Activated CD4-positive, alpha-beta T cell treated with anti-CD3 and anti-CD28 coated beads for 36 hours (primary cell): ENCODE results near the gene MED16. TPM values are rescaled to one million over a fixed set of nuclear protein-coding genes. Genes with fewer than 3 reads are reported as not detected.

Experiments
- ATAC-seq: fragments of 200-7000 bp; cut with Tn5 transposase; one replicate; pipeline ENCODE4 v1.10.0; 2021; ENCODE audit warnings: mild to moderate bottlenecking, moderate library complexity
- CTCF ChIA-PET: fragments of 350-600 bp; sonication (Branson Sonifier 250); formaldehyde crosslinking; loops from one replicate; lab custom pipeline; 2021; ENCODE audit warnings: antibody characterized with exemption; lab: Charles Lee
- POLR2A ChIA-PET: fragments of 350-600 bp; sonication (Branson Sonifier 250); formaldehyde crosslinking; loops from one replicate; lab custom pipeline; 2021; ENCODE audit warnings: antibody characterized with exemption, inconsistent platforms; lab: Charles Lee
- DNase-seq: peaks from one replicate; pipeline ENCODE4 v3.0.0-alpha.2; 2020
- H3K27ac Mint-ChIP-seq: one replicate; pipeline ENCODE4 v1.8.0; 2021; ENCODE audit warnings: mixed read lengths
- H3K27me3 Mint-ChIP-seq: one replicate; pipeline ENCODE4 v1.8.0; 2021; ENCODE audit warnings: mixed read lengths
- H3K36me3 Mint-ChIP-seq: one replicate; pipeline ENCODE4 v1.8.0; 2021; ENCODE audit warnings: low read depth, mixed read lengths
- H3K4me1 Mint-ChIP-seq: one replicate; pipeline ENCODE4 v1.8.0; 2021; ENCODE audit warnings: mixed read lengths
- H3K4me3 Mint-ChIP-seq: one replicate; pipeline ENCODE4 v1.8.0; 2021; ENCODE audit warnings: mild to moderate bottlenecking, moderate library complexity, mixed read lengths
- H3K9me3 Mint-ChIP-seq: one replicate; pipeline ENCODE4 v1.8.0; 2021; ENCODE audit warnings: low read depth, mixed read lengths
- intact Hi-C, 2 experiments: fragments of 100-400 bp; cut with DNase I in 1 of 2; cut with micrococcal nuclease in 1 of 2; formaldehyde crosslinking; loops; one replicate each; pipeline versions ENCODE4 v1.14.2 to v1.15.1; 2022 to 2024; cut with DNase I, micrococcal nuclease
- total RNA-seq, 2 experiments: library from RNA; stranded (reverse); gene quantifications; one replicate each; pipeline ENCODE4 v1.2.3, GENCODE V29; 2021

MED16 gene
- total RNA-seq, 2 experiments from 2014 or later: 52.6 to 70.3 TPM

- Mint-ChIP-seq H3K4me3 (no peak overlapping the region), H3K9me3 (no peaks in the 10 kb centered on the region), H3K27me3 (no peaks in the 10 kb centered on the region), H3K27ac (no peak overlapping the region), H3K36me3 (peaks cover 6% of the 10 kb centered on the region), H3K4me1 (peaks cover 25% of the 10 kb centered on the region)
- ChIA-PET POLR2A (no interaction called here), CTCF (interaction anchor here (0.7 to 0.8 kb wide), 2 partner anchors 12 to 329 kb away, joined by 3 to 4 read pairs; no protein-coding TSS in a partner anchor)
- DNase-seq: no peak
- intact Hi-C loops: no loop called here
- no peak for ATAC-seq
Observed at GRCh38 chr19:934865-935479, 42.0 kb upstream of the MED16 start.

DNA sequence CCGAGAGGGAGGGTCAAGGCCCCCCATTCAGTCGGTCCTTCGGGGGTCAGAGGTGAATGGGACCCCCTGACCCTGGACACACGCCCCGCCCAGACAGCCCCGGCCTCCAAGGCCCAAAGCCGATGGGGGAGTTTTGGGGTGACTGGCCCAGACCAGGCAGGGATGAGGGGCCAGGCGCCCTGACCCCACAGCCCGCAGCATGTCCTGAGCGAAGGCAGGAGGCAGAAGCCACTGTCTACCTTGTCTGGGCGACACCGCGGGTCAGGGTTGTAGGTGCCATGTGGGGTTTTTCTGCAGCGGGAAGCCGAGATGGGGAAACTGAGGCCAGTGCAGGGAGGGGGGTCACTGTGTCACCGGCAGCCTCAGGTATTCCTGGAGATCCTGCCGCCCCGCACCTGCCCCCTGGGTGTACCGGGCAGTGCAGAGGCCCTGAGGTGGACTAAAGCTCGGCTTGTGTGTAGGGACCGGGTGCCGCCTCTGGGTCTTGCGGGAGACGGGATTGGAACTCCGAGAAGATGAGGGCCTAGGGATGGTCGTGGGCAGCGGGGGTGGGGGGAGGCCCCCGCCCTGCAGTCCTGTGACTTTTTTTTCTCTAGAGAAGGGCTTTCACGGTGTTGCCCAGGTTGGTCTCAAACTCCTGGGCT lies 41.3 kb upstream of the MED16 start:
- ChIA-PET POLR2A (no interaction called here), CTCF (interaction anchor here (0.7 kb wide), 1 partner anchor 11 kb away, joined by 4 read pairs; no protein-coding TSS in a partner anchor)
- Mint-ChIP-seq H3K27me3 (no peaks in the 10 kb centered on the region), H3K4me1 (peaks cover 20% of the 10 kb centered on the region), H3K27ac (no peak overlapping the region), H3K4me3 (no peak overlapping the region), H3K36me3 (peaks cover 5% of the 10 kb centered on the region), H3K9me3 (no peaks in the 10 kb centered on the region)
- intact Hi-C loops: no loop called here
- ATAC-seq (no peak), DNase-seq (no peak)

GRCh38 chr19:933553-933882 lies 40.5 kb upstream of the MED16 start:
- Mint-ChIP-seq H3K36me3 (peaks cover 5% of the 10 kb centered on the region), H3K27ac (no peak overlapping the region), H3K4me1 (peaks cover 20% of the 10 kb centered on the region), H3K4me3 (no peak overlapping the region), H3K9me3 (no peaks in the 10 kb centered on the region), H3K27me3 (no peaks in the 10 kb centered on the region)
- intact Hi-C loops: no loop called here
- DNase-seq (no peak), ATAC-seq (no peak)
- POLR2A ChIA-PET: no interaction called here
- CTCF ChIA-PET: no interaction called here

DNA sequence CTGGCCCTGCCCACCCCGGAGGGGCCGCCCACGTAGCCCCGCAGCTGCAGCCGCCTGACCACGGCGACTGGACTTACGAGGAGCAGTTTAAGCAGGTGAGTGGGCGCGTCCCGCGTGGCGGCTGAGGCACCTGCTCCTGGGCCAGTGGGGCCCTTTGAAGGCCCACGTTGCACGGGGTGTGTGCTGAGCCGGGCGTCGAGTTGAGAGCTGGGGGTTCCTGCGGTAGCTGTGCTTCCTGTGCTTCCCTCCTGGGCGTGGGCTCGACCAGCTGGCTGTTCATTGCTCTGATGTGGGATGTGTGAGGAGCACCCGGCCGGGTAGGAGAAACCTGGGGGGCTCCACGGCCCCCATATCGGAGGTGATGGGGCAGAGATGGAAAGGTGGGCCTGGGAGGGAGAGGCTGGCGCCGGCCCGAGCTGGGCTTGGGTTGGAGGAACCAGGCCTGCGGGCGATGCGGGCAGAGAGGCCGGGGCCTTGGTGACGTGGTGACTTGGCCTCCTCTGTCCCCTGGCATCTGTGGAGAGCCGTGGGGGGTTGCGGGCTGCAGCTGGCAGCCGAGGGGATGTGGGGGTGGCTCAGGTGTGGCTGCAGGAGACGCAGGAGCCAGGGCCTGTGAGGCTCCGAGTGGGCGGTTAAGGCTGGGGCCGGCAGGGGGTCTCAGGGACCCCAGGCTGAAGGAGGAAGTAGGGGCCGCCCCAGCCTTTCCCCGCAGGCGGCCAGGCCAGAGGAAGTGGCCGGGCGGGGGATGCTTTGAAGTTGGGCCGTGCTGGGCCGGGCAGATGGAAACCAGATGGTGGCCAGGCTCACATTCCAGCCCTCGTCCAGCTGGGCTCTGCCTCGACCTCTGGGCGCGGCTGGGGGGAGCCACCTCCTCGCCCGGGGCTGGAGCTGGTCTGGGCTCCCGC lies 39.9 kb upstream of the MED16 start:
- POLR2A ChIA-PET: no interaction called here
- H3K27me3 Mint-ChIP-seq: no peaks in the 10 kb centered on the region
- DNase-seq: peak; percentile 52
- CTCF ChIA-PET: no interaction called here
- H3K27ac Mint-ChIP-seq: no peak overlapping the region
- peaks cover 15% of the 10 kb centered on the region for H3K4me1 Mint-ChIP-seq
- ATAC-seq: peak; percentile 49
- peaks cover 5% of the 10 kb centered on the region for H3K36me3 Mint-ChIP-seq
- peak overlapping the region; percentile 30 for H3K4me3 Mint-ChIP-seq
- intact Hi-C loops: no loop called here
- no peaks in the 10 kb centered on the region for H3K9me3 Mint-ChIP-seq

DNA sequence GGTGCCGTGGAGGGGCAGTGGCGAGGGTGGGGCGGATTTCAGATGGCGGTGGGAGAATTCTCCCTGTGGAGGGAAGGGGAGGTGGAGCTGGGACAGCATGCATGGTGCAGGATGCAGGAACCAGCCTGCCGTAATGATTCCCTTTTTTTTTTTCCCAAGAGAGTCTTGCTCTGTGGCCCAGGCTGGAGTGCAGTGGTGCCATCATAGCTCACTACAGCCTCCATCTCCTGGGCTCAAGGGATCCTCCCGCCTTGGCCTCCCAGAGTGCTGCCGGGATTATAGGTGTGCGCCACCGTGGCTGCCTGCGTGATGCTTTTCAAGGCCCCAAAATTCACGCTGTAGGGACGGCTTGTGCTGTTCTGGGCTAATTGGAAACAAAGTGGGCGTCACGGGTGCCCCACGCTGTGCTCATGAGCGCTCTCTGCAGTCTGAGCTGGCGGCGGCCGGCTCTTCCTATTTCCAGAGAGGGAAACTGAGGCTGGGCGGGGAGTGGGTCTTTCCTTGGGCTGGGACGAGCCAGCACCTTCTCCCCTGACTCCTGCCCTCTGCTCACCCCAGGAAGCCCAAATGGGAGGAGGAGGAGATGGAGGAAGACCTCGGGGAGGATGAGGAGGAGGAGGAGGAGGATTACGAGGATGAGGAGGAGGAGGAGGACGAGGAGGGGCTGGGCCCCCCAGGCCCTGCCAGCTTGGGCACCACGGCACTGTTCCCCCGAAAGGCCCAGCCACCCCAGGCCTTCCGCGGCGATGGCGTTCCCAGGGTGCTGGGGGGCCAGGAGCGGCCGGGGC lies 39.1 kb upstream of the MED16 start:
- ATAC-seq (peak; percentile 4), DNase-seq (no peak)
- CTCF ChIA-PET: interaction anchor here (1.3 kb wide), 1 partner anchor 39 kb away, joined by 4 read pairs; no protein-coding TSS in a partner anchor
- no peak overlapping the region for H3K4me3 Mint-ChIP-seq
- H3K36me3 Mint-ChIP-seq: peaks cover 3% of the 10 kb centered on the region
- intact Hi-C loops: no loop called here
- H3K27me3 Mint-ChIP-seq: no peaks in the 10 kb centered on the region
- no peaks in the 10 kb centered on the region for H3K9me3 Mint-ChIP-seq
- peaks cover 10% of the 10 kb centered on the region for H3K4me1 Mint-ChIP-seq
- H3K27ac Mint-ChIP-seq: no peak overlapping the region
- POLR2A ChIA-PET: no interaction called here

- no peak for ATAC-seq
- H3K27me3 Mint-ChIP-seq: no peaks in the 10 kb centered on the region
- CTCF ChIA-PET: no interaction called here
- H3K9me3 Mint-ChIP-seq: no peaks in the 10 kb centered on the region
- no peak overlapping the region for H3K4me3 Mint-ChIP-seq
- no peak overlapping the region for H3K27ac Mint-ChIP-seq
- intact Hi-C loops: loop anchor here in 1 of 2 experiments (10.0 kb wide), 2 partner anchors 265 to 315 kb away; partner anchors contain the start of genes ATP5F1D and MIDN
- no peak for DNase-seq
- H3K4me1 Mint-ChIP-seq: peaks cover 10% of the 10 kb centered on the region
- POLR2A ChIA-PET: no interaction called here
- H3K36me3 Mint-ChIP-seq: peaks cover 3% of the 10 kb centered on the region
Observed at GRCh38 chr19:929891-930258, 36.9 kb upstream of the MED16 start.

- H3K9me3 Mint-ChIP-seq: no peaks in the 10 kb centered on the region
- ChIA-PET CTCF (no interaction called here), POLR2A (no interaction called here)
- peaks cover 12% of the 10 kb centered on the region for H3K4me1 Mint-ChIP-seq
- no peaks in the 10 kb centered on the region for H3K27me3 Mint-ChIP-seq
- no peak overlapping the region for H3K27ac Mint-ChIP-seq
- no peak for ATAC-seq
- no peak overlapping the region for H3K4me3 Mint-ChIP-seq
- H3K36me3 Mint-ChIP-seq: peaks cover 3% of the 10 kb centered on the region
- intact Hi-C loops: loop anchor here in 1 of 2 experiments (10.0 kb wide), 2 partner anchors 265 to 315 kb away; partner anchors contain the start of genes ATP5F1D and MIDN
- no peak for DNase-seq
Observed at GRCh38 chr19:929203-929890, 36.4 kb upstream of the MED16 start.

DNA sequence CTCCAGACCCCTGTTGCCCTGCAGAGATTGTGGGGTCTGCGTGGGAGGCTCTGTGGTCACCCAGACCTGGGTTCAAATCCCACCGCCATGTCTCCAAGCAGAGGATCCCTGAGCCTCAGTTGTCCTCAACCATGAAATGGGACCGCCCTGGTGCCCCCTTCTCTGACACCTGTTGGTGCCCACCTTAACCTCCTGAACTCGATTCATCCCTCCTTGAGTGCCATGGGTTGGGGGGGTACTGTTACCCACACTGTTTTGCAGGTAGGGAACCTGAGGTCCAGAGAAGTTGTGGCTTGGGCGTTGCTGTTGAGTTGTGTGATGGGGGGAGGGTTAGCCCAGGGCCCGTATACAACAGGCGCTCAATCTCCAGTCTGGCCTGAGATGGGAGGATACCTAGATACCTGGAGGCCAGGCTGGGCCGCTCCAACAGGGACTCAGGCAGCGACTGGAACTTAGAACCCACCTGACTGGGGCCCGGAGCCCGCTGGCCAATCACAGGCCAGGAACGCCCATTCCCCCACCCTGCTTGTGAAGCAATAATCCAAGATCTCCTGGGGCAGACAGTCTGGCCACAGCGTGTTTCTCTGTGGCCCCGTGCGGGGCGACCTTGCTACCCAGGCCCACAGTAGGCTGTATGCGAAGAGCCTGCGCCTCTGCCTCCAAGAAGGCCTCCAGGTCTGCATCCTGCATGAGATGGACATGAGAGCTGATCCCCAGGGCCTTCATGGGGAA lies 35.6 kb upstream of the MED16 start:
- Mint-ChIP-seq H3K27me3 (no peaks in the 10 kb centered on the region), H3K4me1 (peaks cover 15% of the 10 kb centered on the region), H3K27ac (no peak overlapping the region), H3K9me3 (no peaks in the 10 kb centered on the region), H3K36me3 (peaks cover 3% of the 10 kb centered on the region), H3K4me3 (no peak overlapping the region)
- DNase-seq (no peak), ATAC-seq (no peak)
- intact Hi-C loops: loop anchor here in 1 of 2 experiments (10.0 kb wide), 2 partner anchors 266 to 316 kb away; partner anchors contain the start of genes ATP5F1D and MIDN
- CTCF ChIA-PET: no interaction called here
- POLR2A ChIA-PET: no interaction called here

- Mint-ChIP-seq H3K4me1 (peaks cover 13% of the 10 kb centered on the region), H3K4me3 (no peak overlapping the region), H3K9me3 (no peaks in the 10 kb centered on the region), H3K27me3 (no peaks in the 10 kb centered on the region), H3K36me3 (peaks cover 3% of the 10 kb centered on the region), H3K27ac (no peak overlapping the region)
- ATAC-seq (no peak), DNase-seq (no peak)
- intact Hi-C loops: loop anchor here in 1 of 2 experiments (10.0 kb wide), 2 partner anchors 267 to 317 kb away; partner anchors contain the start of genes ATP5F1D and MIDN
- ChIA-PET POLR2A (no interaction called here), CTCF (no interaction called here)
Observed at GRCh38 chr19:927780-928401, 34.9 kb upstream of the MED16 start.

GRCh38 chr19:927351-927779 lies 34.4 kb upstream of the MED16 start:
- ChIA-PET POLR2A (no interaction called here), CTCF (no interaction called here)
- Mint-ChIP-seq H3K27me3 (no peaks in the 10 kb centered on the region), H3K36me3 (peaks cover 3% of the 10 kb centered on the region), H3K4me3 (no peak overlapping the region), H3K9me3 (no peaks in the 10 kb centered on the region), H3K27ac (no peak overlapping the region), H3K4me1 (peaks cover 10% of the 10 kb centered on the region)
- intact Hi-C loops: loop anchor here in 1 of 2 experiments (10.0 kb wide), 2 partner anchors 267 to 317 kb away; partner anchors contain the start of genes ATP5F1D and MIDN
- DNase-seq (no peak), ATAC-seq (no peak)
